HG03457 (cell line): Measurements from ENCODE around the gene ARHGAP29.

Source experiments
- ATAC-seq: cut with Tn5 transposase; IDR thresholded peaks from one replicate; pipeline ENCODE4 v1.9.1; 2021; ENCODE audit warnings: moderate number of reproducible peaks; ENCODE audit not compliant: unreplicated experiment

ARHGAP29 gene

GRCh38 chr1:94126651-94127050, 110.7 kb downstream of the ARHGAP29 start:
- no peak for ATAC-seq

DNA sequence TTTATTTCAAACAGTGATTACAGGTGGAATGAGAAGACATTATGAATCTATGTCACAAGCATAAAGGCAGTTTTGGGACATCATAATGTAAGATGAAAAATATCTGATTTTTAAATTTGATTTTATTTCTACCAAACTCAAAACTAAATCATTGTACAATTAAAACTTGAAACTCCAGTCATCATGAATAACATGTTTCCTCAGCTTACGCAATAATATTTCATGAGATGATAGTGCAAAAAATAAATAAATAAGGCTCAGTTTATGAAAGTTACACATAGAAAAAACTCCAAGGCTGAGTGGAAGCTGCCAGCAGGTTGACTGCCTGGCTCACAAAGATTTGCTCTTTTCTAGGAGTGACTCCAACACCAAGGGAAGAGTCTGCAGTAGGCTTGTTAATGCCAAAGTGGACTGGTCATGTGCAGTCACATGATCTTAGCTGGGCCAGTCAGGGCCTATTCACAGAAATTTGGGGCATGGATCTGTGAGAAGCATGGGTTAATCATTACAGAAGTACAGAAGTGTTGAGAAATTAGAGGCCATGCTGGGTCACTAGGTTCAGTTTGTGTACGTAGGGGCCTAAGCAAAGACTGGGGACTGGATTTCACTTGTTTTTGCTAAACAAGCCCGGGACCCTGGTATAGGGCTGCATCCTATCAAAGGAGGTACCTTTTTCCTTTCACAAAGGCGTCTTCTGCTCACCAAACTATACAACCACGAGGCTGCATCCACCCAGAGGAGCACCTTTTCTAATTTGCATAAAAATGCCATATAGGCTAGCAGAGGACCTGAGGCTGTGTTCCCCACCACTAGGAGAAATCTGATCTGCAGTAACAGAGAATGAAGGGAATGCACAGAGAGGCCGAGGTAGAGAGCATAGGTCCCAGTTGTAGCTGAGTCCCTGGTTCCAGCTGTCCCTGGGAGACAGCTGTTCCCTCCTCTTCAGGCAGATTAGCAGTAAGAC, 111.6 kb downstream of the ARHGAP29 start:
- no peak for ATAC-seq

- ATAC-seq = no peak
Observed at GRCh38 chr1:94124538-94124937, 112.8 kb downstream of the ARHGAP29 start.

- no peak for ATAC-seq
Observed at GRCh38 chr1:94122201-94122970, 115.0 kb downstream of the ARHGAP29 start.
